HEK293T (cell line): Measurements from ENCODE around the gene HOXA11.

Source experiments
- BHLHE40 ChIP-seq: fragments of 450-650 bp; IDR thresholded peaks from 2 replicates; pipeline ENCODE4 v1.6.1; 2016; ENCODE audit warnings: mild to moderate bottlenecking, moderate library complexity, borderline replicate concordance
- CTBP1 ChIP-seq: fragments of 450-650 bp; IDR thresholded peaks from 2 replicates; pipeline ENCODE4 v1.6.1; 2016; ENCODE audit warnings: borderline replicate concordance
- ELF4 ChIP-seq: fragments of 450-650 bp; IDR thresholded peaks from 2 replicates; pipeline ENCODE4 v1.6.1; 2017; ENCODE audit warnings: antibody characterized with exemption
- FOXA1 ChIP-seq: fragments of 450-650 bp; IDR thresholded peaks from 2 replicates; pipeline ENCODE4 v1.6.1; 2016; ENCODE audit warnings: mild to moderate bottlenecking
- FOXK2 ChIP-seq: fragments of 450-650 bp; IDR thresholded peaks from 2 replicates; pipeline ENCODE4 v1.6.1; 2016; ENCODE audit warnings: mild to moderate bottlenecking
- FOXM1 ChIP-seq: fragments of 450-650 bp; IDR thresholded peaks from 2 replicates; pipeline ENCODE4 v1.6.1; 2017; ENCODE audit warnings: mild to moderate bottlenecking, borderline replicate concordance
- L3MBTL2 ChIP-seq: fragments of 450-650 bp; conservative IDR thresholded peaks from 2 replicates; pipeline ENCODE4 v1.6.1; 2016; ENCODE audit warnings: mild to moderate bottlenecking
- LEF1 ChIP-seq: fragments of 450-650 bp; IDR thresholded peaks from 2 replicates; pipeline ENCODE4 v1.6.1; 2017; ENCODE audit warnings: mild to moderate bottlenecking, borderline replicate concordance
- SP1 ChIP-seq: fragments of 450-650 bp; IDR thresholded peaks from 2 replicates; pipeline ENCODE4 v1.6.1; 2017
- SUZ12 ChIP-seq: fragments of 450-650 bp; IDR thresholded peaks from 2 replicates; pipeline ENCODE4 v1.6.1; 2016; ENCODE audit warnings: mild to moderate bottlenecking

DNA sequence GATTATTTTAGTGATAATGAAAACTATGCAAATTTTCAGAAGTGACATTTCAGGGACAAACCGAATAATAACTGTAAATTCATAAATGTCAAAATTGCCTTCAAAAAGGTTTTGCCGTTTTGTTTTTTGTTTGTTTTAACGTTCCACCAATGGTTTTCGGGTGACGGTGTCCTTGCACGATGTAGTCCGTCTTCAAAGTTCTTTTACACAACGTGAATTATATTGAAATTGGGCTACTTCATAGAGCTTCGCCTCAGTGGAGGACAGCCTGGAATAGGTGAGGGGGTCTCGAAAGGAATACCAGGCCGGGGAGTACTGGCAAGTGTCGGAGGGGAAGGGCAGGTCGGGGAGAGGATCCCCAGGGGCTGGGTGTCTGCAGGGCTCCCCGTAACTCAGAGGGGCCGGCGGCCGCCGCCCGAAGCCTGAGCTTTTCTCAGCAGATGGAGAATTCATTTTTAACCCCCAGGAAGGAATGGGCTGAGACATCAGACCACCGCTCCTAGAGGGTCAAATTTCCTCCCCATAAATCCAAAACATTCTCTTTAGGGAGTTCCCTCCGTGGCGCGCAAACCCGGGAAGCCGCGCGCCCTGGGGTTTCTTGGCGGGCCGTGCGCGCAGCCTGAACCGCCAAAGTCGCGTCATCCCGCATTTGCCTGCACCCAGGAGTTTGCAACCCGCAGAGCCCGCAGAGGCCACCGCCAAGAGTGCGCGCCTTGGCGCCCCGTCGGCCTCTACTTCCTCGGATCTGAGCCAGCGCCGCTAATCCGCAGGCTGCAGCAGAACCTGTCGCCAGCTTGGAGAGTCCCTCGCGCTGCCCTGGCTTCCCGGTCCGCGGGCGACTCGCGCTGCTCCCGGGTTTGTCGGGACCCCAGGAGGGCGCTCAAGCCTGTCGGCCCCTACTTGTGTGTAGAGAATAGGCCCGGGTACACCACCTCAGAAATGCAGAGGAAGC, 40.2 kb upstream of the HOXA11 start:
- TF ChIP-seq FOXM1 (no peak), SP1 (no peak), FOXA1 (no peak), LEF1 (no peak), CTBP1 (no peak), FOXK2 (no peak), BHLHE40 (no peak), SUZ12 (no peak), ELF4 (no peak), L3MBTL2 (no peak)
